ENCODE results near the gene SHC3. TPM values are rescaled to one million over a fixed set of nuclear protein-coding genes. Genes with fewer than 3 reads are reported as not detected.
A peak's percentile ranks its signal among the peaks of the same experiment; 100 is the strongest.

The SHC3 gene
- total RNA-seq, 2 donors from 2014 or later: 1.0 to 1.7 TPM

GRCh38 chr9:89054865-89055495 is 123.6 kb downstream of the SHC3 start:
- H3K27me3 ChIP-seq: no peaks in the 10 kb centered on the region
- H3K36me3 ChIP-seq: no peaks in the 10 kb centered on the region
- H3K27ac ChIP-seq: no peak overlapping the region
- H3K4me3 ChIP-seq: no peak overlapping the region
- no peaks in the 10 kb centered on the region for H3K9me3 ChIP-seq
- H3K4me1 ChIP-seq: no peaks in the 10 kb centered on the region
- peak; percentile 46 for DNase-seq (ENCODE audit: low spot score)
- TF ChIP-seq CTCF (IDR thresholded peaks at IDR 0.05): no peak

GRCh38 chr9:89053301-89053700 is 125.3 kb downstream of the SHC3 start:
- peak overlapping the region in 1 of 2 donors; percentile 25 for H3K27ac ChIP-seq
- H3K4me3 ChIP-seq: no peak overlapping the region
- peak; percentile 42 for DNase-seq (ENCODE audit: low spot score)
- H3K36me3 ChIP-seq: no peaks in the 10 kb centered on the region
- no peaks in the 10 kb centered on the region for H3K9me3 ChIP-seq
- no peaks in the 10 kb centered on the region for H3K27me3 ChIP-seq
- no peaks in the 10 kb centered on the region for H3K4me1 ChIP-seq
- TF ChIP-seq CTCF (IDR thresholded peaks at IDR 0.05): no peak

GRCh38 chr9:89052470-89053097 is 126.0 kb downstream of the SHC3 start:
- peak overlapping the region in 1 of 2 donors; percentile 25 for H3K27ac ChIP-seq
- H3K36me3 ChIP-seq: no peaks in the 10 kb centered on the region
- H3K27me3 ChIP-seq: no peaks in the 10 kb centered on the region
- H3K9me3 ChIP-seq: no peaks in the 10 kb centered on the region
- TF ChIP-seq CTCF (IDR thresholded peaks at IDR 0.05): no peak
- no peaks in the 10 kb centered on the region for H3K4me1 ChIP-seq
- no peak overlapping the region for H3K4me3 ChIP-seq
- DNase-seq (ENCODE audit: low spot score): peak; percentile 62

GRCh38 chr9:89051421-89052025 is 127.1 kb downstream of the SHC3 start:
- Histone ChIP-seq H3K4me3 (no peak overlapping the region), H3K27ac (no peak overlapping the region), H3K27me3 (no peaks in the 10 kb centered on the region), H3K4me1 (no peaks in the 10 kb centered on the region), H3K36me3 (no peaks in the 10 kb centered on the region), H3K9me3 (no peaks in the 10 kb centered on the region)
- DNase-seq (ENCODE audit: low spot score): peak; percentile 23
- no peak for TF ChIP-seq CTCF (IDR thresholded peaks at IDR 0.05)

- DNase-seq (ENCODE audit: low spot score): no peak
- H3K4me3 ChIP-seq: no peak overlapping the region
- no peak for TF ChIP-seq CTCF (IDR thresholded peaks at IDR 0.05)
- no peaks in the 10 kb centered on the region for H3K36me3 ChIP-seq
- no peaks in the 10 kb centered on the region for H3K9me3 ChIP-seq
- no peaks in the 10 kb centered on the region for H3K27me3 ChIP-seq
- no peaks in the 10 kb centered on the region for H3K4me1 ChIP-seq
- H3K27ac ChIP-seq: no peak overlapping the region
These were observed 129.0 kb downstream of the SHC3 start for GRCh38 chr9:89049646-89050045.

Measured in right atrium auricular region (tissue), 2 donors.